HepG2 (cell line): ENCODE measurements around the gene GJA10. TPM values are rescaled to one million over a fixed set of nuclear protein-coding genes. Genes with fewer than 3 reads are reported as not detected.

Experiments used
- BRCA1 ChIP-seq: sonication (generic); formaldehyde crosslinking; IDR thresholded peaks from 2 replicates; pipeline ENCODE4 v1.4.0; 2020; ENCODE audit warnings: missing genetic modification reagents
- EED ChIP-seq: sonication (generic); formaldehyde crosslinking; IDR thresholded peaks from 2 replicates; pipeline ENCODE4 v1.5.0; 2020; ENCODE audit warnings: mild to moderate bottlenecking, missing genetic modification reagents
- EHMT2 ChIP-seq: fragments of 200-600 bp; sonication (generic); IDR thresholded peaks from 2 replicates; pipeline ENCODE4 v1.7.0; 2017; ENCODE audit warnings: antibody characterized with exemption, low read depth, low read length, borderline replicate concordance
- HCFC1 ChIP-seq: fragments of 150-350 bp; IDR thresholded peaks from 2 replicates; pipeline ENCODE4 v1.6.1; 2014; ENCODE audit warnings: low read depth, low read length
- KLF11 ChIP-seq: IDR thresholded peaks from 2 replicates; pipeline ENCODE4 v1.6.1; 2016; ENCODE audit warnings: missing compliant biosample characterization
- NFATC3 ChIP-seq: sonication (generic); formaldehyde crosslinking; IDR thresholded peaks from 2 replicates; pipeline ENCODE4 v1.5.1; 2020; ENCODE audit warnings: mild to moderate bottlenecking, missing genetic modification reagents
- NFKB2 ChIP-seq: sonication (generic); formaldehyde crosslinking; IDR thresholded peaks from 2 replicates; pipeline ENCODE4 v1.4.0; 2020; ENCODE audit warnings: missing genetic modification reagents, borderline replicate concordance
- PAF1 ChIP-seq: IDR thresholded peaks from 2 replicates; pipeline ENCODE4 v1.6.1; 2016; ENCODE audit warnings: missing genetic modification reagents, missing compliant biosample characterization
- RBAK ChIP-seq: sonication (generic); formaldehyde crosslinking; IDR thresholded peaks from 2 replicates; pipeline ENCODE4 v1.5.1; 2020; ENCODE audit warnings: mild to moderate bottlenecking, missing genetic modification reagents
- SMAD1 ChIP-seq: sonication (generic); formaldehyde crosslinking; IDR thresholded peaks from 2 replicates; pipeline ENCODE4 v1.4.0; 2020; ENCODE audit warnings: missing genetic modification reagents, low read depth, mild to moderate bottlenecking, borderline replicate concordance
- ZNF121 ChIP-seq: sonication (generic); formaldehyde crosslinking; IDR thresholded peaks from 2 replicates; pipeline ENCODE4 v1.5.0; 2020; ENCODE audit warnings: mild to moderate bottlenecking, missing genetic modification reagents
- ZNF543 ChIP-seq: sonication (generic); formaldehyde crosslinking; IDR thresholded peaks from 2 replicates; pipeline ENCODE4 v1.4.0; 2020; ENCODE audit warnings: mild to moderate bottlenecking, missing genetic modification reagents
- ZNF616 ChIP-seq: sonication (generic); formaldehyde crosslinking; IDR thresholded peaks from 2 replicates; pipeline ENCODE4 v1.5.0; 2020; ENCODE audit warnings: low read depth, mild to moderate bottlenecking, missing genetic modification reagents
- polyA plus RNA-seq, 8 experiments: library from polyadenylated mRNA; depleted of rRNA in 3 of 8; stranded (reverse) in 7 of 8; unstranded in 1 of 8; fragments of >200 nt; fragmentation: Illumina TruSeq in 4 of 8; extraction: Trizol in 4 of 8; gene quantifications; 2 replicates each; pipeline versions ENCODE4 v1.2.1 to v1.2.3, GENCODE V29; 2011 to 2016; ENCODE audit warnings: low read depth in 4 of 8, missing spikeins in 1 of 8, mixed read lengths in 1 of 8; ENCODE audit not compliant: insufficient read depth in 1 of 8
- total RNA-seq, 5 experiments: library from RNA; depleted of rRNA; stranded (reverse); fragments of >200 nt; fragmentation: Illumina TruSeq; extraction: Trizol; gene quantifications; 2 replicates each; pipeline ENCODE4 v1.2.3, GENCODE V29; 2016; ENCODE audit warnings: low read depth in 1 of 5
- TF ChIP-seq, protein P1 (sequence below), 2 experiments: fragments of 450-650 bp in 1 of 2; sonication (generic) in 1 of 2; formaldehyde crosslinking in 1 of 2; IDR thresholded peaks; 2 replicates each; pipeline versions ENCODE4 v1.6.1 to v1.8.0; 2016 to 2022; ENCODE audit warnings: antibody characterized with exemption in 1 of 2, mild to moderate bottlenecking in 1 of 2, missing genetic modification reagents in 1 of 2
- TF ChIP-seq, protein P2 (sequence below): sonication (generic); formaldehyde crosslinking; conservative IDR thresholded peaks from 2 replicates; pipeline ENCODE4 v1.4.0; 2020; ENCODE audit warnings: mild to moderate bottlenecking, missing genetic modification reagents, moderate library complexity
- TF ChIP-seq, protein P3 (sequence below): sonication (generic); formaldehyde crosslinking; IDR thresholded peaks from 2 replicates; pipeline ENCODE4 v1.8.0; 2022; ENCODE audit warnings: mild to moderate bottlenecking, missing genetic modification reagents

GJA10 gene
- total and polyA plus RNA-seq, 2 of the 13 experiments (the other 11 are each of a cell fraction or from before 2014, with no cell fraction given) = not detected

DNA sequence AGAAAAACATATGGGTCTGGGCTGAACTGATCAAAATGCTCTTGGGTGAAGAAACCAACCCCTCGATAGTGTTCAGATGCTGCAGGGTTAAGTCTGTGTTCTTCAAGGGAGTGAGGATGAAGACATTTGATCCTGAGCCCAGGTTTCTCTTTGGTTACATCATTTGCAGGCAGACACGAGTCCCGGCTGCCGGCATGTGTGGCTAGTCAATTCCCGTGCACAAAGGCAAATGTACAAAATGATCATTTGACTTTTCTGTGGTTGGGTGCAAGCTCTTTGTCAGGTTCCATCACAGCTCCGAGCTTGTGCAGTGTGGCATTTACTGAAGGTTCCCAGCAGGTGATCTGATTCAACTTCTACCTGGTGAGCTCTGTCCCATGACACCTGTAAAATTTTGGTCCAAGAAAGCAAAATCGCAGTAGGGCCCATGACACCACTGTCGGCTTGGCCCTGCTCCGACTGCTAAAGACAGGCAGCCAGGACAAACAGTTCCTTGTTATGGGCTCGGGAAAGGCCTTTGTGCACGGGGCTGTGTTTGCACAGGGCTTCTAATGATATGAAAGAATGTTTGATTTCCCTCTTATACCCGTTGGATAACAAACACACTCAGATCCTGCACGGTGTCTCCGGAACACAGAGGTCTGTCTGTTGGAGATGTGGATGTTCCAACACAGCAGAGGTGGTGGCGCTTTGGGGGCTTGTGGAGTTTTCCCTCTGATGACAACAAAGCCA, 46.9 kb downstream of the GJA10 start (continued):
- no peak for TF ChIP-seq KLF11 (CRISPR knock-in tag)
- no peak for TF ChIP-seq RBAK (CRISPR knock-in tag)
- no peak for TF ChIP-seq PAF1 (CRISPR knock-in tag)
- TF ChIP-seq EHMT2 = no peak
- TF ChIP-seq HCFC1 = no peak
- no peak for TF ChIP-seq SMAD1 (CRISPR knock-in tag)
- TF ChIP-seq, protein P1, sequence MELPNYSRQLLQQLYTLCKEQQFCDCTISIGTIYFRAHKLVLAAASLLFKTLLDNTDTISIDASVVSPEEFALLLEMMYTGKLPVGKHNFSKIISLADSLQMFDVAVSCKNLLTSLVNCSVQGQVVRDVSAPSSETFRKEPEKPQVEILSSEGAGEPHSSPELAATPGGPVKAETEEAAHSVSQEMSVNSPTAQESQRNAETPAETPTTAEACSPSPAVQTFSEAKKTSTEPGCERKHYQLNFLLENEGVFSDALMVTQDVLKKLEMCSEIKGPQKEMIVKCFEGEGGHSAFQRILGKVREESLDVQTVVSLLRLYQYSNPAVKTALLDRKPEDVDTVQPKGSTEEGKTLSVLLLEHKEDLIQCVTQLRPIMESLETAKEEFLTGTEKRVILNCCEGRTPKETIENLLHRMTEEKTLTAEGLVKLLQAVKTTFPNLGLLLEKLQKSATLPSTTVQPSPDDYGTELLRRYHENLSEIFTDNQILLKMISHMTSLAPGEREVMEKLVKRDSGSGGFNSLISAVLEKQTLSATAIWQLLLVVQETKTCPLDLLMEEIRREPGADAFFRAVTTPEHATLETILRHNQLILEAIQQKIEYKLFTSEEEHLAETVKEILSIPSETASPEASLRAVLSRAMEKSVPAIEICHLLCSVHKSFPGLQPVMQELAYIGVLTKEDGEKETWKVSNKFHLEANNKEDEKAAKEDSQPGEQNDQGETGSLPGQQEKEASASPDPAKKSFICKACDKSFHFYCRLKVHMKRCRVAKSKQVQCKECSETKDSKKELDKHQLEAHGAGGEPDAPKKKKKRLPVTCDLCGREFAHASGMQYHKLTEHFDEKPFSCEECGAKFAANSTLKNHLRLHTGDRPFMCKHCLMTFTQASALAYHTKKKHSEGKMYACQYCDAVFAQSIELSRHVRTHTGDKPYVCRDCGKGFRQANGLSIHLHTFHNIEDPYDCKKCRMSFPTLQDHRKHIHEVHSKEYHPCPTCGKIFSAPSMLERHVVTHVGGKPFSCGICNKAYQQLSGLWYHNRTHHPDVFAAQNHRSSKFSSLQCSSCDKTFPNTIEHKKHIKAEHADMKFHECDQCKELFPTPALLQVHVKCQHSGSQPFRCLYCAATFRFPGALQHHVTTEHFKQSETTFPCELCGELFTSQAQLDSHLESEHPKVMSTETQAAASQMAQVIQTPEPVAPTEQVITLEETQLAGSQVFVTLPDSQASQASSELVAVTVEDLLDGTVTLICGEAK (IDR thresholded peaks at IDR 0.05) = no peak
- TF ChIP-seq, protein P1 (CRISPR knock-in tag; IDR thresholded peaks at IDR 0.05) = no peak
- TF ChIP-seq ZNF543 = no peak
- TF ChIP-seq EED = no peak
- TF ChIP-seq ZNF616 = no peak
- no peak for TF ChIP-seq ZNF121 (CRISPR knock-in tag)
- no peak for TF ChIP-seq NFATC3
- TF ChIP-seq, protein P2, sequence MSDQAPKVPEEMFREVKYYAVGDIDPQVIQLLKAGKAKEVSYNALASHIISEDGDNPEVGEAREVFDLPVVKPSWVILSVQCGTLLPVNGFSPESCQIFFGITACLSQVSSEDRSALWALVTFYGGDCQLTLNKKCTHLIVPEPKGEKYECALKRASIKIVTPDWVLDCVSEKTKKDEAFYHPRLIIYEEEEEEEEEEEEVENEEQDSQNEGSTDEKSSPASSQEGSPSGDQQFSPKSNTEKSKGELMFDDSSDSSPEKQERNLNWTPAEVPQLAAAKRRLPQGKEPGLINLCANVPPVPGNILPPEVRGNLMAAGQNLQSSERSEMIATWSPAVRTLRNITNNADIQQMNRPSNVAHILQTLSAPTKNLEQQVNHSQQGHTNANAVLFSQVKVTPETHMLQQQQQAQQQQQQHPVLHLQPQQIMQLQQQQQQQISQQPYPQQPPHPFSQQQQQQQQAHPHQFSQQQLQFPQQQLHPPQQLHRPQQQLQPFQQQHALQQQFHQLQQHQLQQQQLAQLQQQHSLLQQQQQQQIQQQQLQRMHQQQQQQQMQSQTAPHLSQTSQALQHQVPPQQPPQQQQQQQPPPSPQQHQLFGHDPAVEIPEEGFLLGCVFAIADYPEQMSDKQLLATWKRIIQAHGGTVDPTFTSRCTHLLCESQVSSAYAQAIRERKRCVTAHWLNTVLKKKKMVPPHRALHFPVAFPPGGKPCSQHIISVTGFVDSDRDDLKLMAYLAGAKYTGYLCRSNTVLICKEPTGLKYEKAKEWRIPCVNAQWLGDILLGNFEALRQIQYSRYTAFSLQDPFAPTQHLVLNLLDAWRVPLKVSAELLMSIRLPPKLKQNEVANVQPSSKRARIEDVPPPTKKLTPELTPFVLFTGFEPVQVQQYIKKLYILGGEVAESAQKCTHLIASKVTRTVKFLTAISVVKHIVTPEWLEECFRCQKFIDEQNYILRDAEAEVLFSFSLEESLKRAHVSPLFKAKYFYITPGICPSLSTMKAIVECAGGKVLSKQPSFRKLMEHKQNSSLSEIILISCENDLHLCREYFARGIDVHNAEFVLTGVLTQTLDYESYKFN (CRISPR knock-in tag) = no peak
- no peak for TF ChIP-seq BRCA1 (CRISPR knock-in tag)
- TF ChIP-seq, protein P3, sequence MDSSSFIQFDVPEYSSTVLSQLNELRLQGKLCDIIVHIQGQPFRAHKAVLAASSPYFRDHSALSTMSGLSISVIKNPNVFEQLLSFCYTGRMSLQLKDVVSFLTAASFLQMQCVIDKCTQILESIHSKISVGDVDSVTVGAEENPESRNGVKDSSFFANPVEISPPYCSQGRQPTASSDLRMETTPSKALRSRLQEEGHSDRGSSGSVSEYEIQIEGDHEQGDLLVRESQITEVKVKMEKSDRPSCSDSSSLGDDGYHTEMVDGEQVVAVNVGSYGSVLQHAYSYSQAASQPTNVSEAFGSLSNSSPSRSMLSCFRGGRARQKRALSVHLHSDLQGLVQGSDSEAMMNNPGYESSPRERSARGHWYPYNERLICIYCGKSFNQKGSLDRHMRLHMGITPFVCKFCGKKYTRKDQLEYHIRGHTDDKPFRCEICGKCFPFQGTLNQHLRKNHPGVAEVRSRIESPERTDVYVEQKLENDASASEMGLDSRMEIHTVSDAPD (CRISPR knock-in tag) = no peak
- no peak for TF ChIP-seq NFKB2 (CRISPR knock-in tag)
